Measurements from ENCODE around the gene C1orf210.

Gene C1orf210

GRCh38 chr1:43293896-43294760 is 8.7 kb upstream of the C1orf210 start:
- no peak for DNase-seq (ENCODE audit: low spot score)

GRCh38 chr1:43293176-43293575 is 7.8 kb upstream of the C1orf210 start:
- no peak for DNase-seq (ENCODE audit: low spot score)

GRCh38 chr1:43292679-43293078 is 7.3 kb upstream of the C1orf210 start:
- no peak for DNase-seq (ENCODE audit: low spot score)

GRCh38 chr1:43292216-43292615 is 6.8 kb upstream of the C1orf210 start:
- DNase-seq (ENCODE audit: low spot score): no peak

DNA sequence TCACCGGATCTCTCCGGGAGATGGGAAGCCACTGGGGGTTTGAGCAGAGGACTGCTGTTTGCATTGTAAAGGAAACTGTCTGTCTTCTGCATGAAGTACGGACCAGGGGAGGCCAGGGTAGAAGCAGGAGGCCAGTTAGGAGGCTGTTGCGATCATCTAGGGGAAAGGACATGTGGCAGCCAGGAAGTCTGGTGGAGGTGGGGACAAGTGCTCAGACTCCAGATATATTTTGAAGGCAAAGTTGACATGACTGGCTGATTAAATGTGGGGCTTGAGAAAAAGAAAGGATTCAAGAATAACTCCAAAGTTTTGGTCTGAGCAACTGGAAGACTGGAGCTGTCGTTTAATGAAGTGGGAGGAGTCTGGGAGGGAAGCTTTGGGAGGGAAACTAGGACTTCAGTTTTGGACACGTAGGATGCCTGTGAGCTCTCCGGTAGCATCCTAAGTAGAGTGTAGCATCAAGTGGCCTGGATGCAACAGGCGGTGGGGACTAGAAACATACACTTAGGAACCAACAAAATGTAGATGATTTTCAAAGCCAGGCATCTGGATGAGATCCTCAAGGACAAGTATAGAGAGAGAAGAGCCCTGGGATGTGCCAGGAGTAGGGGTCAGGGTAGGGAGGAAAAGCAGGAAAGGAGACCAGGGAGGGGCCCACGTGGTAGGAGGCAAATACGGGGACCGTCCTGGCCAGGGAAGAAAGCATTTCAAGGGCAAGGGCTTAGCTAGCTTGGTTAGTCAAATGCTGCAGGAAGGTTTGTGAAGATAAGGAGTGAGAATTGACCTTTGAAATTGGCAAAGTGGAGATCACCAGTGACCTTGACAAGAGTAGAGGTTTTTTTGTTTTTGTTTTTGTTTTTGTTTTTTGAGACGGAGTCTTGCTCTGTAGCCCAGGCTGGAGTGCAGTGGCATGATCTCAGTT is 3.7 kb upstream of the C1orf210 start:
- DNase-seq (ENCODE audit: low spot score): no peak

DNA sequence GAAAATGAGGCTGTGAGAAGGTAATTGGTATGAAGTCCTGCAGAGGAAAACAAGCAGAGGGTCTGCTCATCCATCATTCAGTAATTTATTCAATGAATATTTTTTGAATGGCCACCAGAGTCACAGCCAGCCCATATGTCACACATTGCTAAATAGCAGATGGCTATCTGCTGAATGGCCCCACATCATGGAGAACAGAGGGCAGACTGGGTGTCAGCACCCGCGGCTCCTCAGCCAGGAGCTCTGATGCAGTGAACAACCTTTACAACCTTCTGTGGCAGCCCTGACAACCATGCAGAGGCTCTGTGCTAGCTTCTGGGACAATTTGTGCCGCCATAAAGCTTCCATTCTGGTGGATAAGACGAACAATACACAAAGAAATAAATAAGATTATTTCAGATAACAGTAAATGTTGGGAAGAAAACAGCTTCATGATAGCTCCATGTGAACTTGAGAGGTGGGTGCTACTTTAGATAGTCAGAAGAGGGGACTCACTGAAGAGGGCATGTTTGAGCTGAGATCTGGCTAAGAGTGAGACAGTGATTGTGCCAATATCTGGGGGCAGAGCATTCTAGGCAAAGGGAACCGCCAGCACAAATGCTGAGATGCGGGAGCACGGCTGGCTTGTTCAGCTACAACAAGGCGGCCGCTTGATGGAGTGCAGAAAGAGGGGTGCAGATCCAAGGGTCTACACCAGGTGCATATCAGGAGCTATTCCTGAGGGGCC is 2.8 kb upstream of the C1orf210 start:
- no peak for DNase-seq (ENCODE audit: low spot score)

- DNase-seq (ENCODE audit: low spot score): no peak
These were observed 1.2 kb upstream of the C1orf210 start for GRCh38 chr1:43286533-43286932.

DNA sequence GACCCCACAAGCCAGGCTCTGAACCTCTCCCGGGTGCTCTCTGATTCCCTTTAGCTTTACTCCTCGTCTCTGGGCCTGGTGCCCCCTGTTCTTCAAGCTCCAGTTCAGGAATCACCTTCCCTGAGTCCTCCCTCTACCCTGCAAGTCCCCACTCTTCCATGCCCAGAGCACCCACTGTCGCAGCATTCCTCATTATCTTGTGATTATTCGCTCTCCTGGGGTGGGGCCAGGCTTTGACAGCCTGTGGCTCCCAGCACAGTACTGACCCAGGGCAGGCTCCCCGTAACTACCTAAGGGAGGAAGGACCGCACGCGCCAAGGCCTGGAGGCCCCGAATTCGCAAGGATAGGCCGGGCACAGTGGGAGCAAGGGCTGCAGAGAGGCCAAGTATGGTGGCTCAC is 734 bp upstream of the C1orf210 start:
- DNase-seq (ENCODE audit: low spot score): no peak

DNA sequence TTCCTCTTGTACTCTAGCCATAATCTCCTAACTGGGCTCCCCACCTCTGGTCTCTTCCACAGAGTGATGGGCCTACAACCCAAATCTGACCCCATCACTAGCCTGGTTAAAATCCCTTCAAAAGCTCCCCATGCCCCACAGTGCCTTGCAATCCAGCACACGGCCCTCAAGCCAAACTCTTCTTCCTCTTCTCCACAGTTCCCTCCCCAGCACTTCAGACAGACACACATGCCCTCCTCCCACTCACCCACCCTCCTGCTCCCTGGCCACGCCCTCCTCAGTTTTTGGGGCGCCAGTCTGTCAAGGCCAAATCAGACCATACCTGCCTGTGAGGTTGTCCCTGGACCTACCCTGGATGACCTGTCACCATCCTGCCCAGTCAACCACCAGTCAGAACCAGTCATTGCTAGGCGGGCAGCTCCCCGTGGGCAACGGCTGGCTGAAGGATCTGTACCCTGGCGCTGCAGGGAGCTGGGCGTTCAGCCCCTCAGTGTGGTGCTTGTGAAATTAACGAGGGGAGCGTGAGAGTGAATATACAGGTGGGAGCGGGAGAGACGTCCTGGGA is 753 bp downstream of the C1orf210 start:
- no peak for DNase-seq (ENCODE audit: low spot score)

DNA sequence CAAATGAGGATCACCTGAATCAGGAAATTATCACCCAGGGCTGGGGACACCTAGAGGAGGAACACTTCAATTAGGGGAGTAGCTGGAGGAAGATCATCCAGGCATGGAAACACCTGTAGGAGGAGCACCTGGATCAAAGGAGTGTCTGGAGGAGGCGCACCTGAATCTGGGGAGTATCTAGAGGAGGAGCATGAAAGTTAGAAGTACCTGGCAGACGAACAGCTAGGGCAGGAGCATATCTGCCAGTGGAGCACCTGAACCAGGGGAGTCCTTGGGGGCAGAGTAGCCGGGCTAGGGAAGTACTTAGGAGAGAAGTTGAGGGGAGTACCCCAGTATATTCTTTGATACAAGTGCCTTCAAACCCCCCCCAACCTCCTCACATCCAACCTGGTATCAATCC is 1.3 kb downstream of the C1orf210 start:
- no peak for DNase-seq (ENCODE audit: low spot score)

GRCh38 chr1:43282220-43283195 is 2.9 kb downstream of the C1orf210 start:
- DNase-seq (ENCODE audit: low spot score): no peak

DNA sequence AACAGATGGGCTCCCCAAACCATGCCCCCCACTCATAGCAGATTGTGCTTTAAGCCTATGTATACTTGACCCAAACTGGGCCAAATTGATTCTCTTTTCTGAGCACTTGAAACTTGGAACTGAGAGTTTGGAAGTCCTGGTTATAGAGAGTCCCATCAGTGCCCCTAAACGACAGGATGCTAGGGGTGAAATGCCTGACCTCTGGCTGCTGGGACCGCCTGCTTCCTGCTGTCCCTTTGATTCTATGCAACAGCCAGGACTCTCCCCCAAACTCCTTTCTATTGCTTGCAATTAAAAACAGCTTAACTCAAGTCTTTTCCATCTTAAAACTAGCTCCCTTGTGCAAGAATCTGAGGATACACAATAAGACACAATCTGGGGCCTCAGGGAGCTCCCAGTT is 4.7 kb downstream of the C1orf210 start:
- DNase-seq (ENCODE audit: low spot score): no peak

GRCh38 chr1:43279666-43280065 is 5.7 kb downstream of the C1orf210 start:
- DNase-seq (ENCODE audit: low spot score): no peak

GRCh38 chr1:43279161-43279560 is 6.2 kb downstream of the C1orf210 start:
- no peak for DNase-seq (ENCODE audit: low spot score)

DNA sequence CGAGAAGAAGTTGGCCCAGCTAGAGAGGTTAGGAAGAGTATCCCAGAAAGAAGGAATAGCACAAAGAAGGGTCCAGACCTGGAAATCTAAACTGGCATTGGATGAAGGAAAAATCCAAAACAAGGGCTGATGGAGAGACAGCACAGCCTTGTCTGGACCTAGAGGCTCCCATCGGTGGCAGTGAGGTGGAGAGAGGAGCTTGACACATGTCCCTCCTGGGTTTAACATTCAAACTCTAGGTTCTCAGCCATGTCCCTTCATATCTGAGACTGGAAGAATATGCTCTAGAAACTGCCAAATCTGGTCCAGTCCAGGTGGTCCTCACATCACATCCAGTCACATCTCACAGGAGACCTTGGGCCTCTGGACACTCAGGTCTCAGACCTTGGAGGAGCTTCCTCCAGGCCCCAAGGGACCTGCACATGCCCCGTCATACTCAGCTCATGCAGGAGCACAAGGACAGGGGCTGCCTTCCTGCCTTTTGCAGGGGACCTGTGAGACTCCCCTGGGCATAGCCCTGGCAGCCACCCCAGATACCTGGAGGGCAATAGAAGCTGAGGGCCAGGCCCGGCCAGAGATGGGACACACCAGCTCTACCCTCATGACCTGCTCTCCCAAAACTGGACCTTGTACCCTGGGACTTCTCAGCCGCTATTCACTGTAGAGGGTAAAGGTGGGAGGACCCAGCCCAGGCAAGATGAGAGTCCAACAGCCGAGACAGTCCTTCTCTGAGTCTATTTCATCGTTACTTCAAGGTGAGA is 8.1 kb downstream of the C1orf210 start:
- no peak for DNase-seq (ENCODE audit: low spot score)

- no peak for DNase-seq (ENCODE audit: low spot score)
These were observed 8.7 kb downstream of the C1orf210 start for GRCh38 chr1:43276673-43277072.

GRCh38 chr1:43275826-43276620 is 9.4 kb downstream of the C1orf210 start:
- DNase-seq (ENCODE audit: low spot score): no peak

GRCh38 chr1:43274804-43275180 is 10.6 kb downstream of the C1orf210 start:
- DNase-seq (ENCODE audit: low spot score): no peak

- DNase-seq (ENCODE audit: low spot score): peak; percentile 15
These were observed 11.1 kb downstream of the C1orf210 start for GRCh38 chr1:43274125-43274803.

Measured in CD4-positive, alpha-beta T cell treated with Interleukin-15 for 4 hours (primary cell).